CD14-positive monocyte (primary cell): Measurements from ENCODE around the gene FKBP2. TPM values are rescaled to one million over a fixed set of nuclear protein-coding genes. Genes with fewer than 3 reads are reported as not detected.
A peak's percentile ranks its signal among the peaks of the same experiment; 100 is the strongest.

Experiments used
- DNase-seq, 3 donors: peaks; one replicate each; pipeline ENCODE4 v3.0.0-alpha.2; 2011 to 2022
- H2AFZ ChIP-seq: 2 replicates; pipeline ENCODE4 v1.6.0; 2012; ENCODE audit warnings: mild to moderate bottlenecking, low read depth, low read length, inconsistent platforms; ENCODE audit not compliant: insufficient read depth, poor library complexity, severe bottlenecking
- H3K27ac ChIP-seq, 2 donors: 1 replicate in 1 of 2; 2 replicates in 1 of 2; pipeline ENCODE4 v1.5.1; 2012 to 2013; ENCODE audit warnings: low read length in 2 of 2, control low read depth in 1 of 2, inconsistent platforms in 1 of 2, low read depth in 1 of 2, mild to moderate bottlenecking in 1 of 2
- H3K27me3 ChIP-seq, 2 donors: one replicate each; pipeline versions ENCODE4 v1.6.0 to v1.6.1; 2011 to 2013; ENCODE audit warnings: low read length in 2 of 2; ENCODE audit not compliant: control insufficient read depth in 2 of 2, insufficient read depth in 2 of 2
- H3K36me3 ChIP-seq, 2 donors: replicated peaks in 1 of 2; 1 replicate in 1 of 2; 2 replicates in 1 of 2; pipeline versions ENCODE4 v1.5.1 to v1.6.1; 2012 to 2013; ENCODE audit warnings: low read length in 2 of 2, control low read depth in 1 of 2, inconsistent platforms in 1 of 2, mild to moderate bottlenecking in 1 of 2; ENCODE audit not compliant: insufficient read depth in 2 of 2, control insufficient read depth in 1 of 2
- H3K4me1 ChIP-seq, 2 donors: 1 replicate in 1 of 2; 2 replicates in 1 of 2; pipeline versions ENCODE4 v1.5.1 to v1.6.1; 2012 to 2013; ENCODE audit warnings: low read length in 2 of 2, control low read depth in 1 of 2, inconsistent platforms in 1 of 2, mild to moderate bottlenecking in 1 of 2, moderate library complexity in 1 of 2; ENCODE audit not compliant: insufficient read depth in 2 of 2, control insufficient read depth in 1 of 2
- H3K4me2 ChIP-seq: replicated peaks from 2 replicates; pipeline ENCODE3; 2012; ENCODE audit warnings: low read length, moderate library complexity, mild to moderate bottlenecking; ENCODE audit not compliant: poor library complexity, severe bottlenecking; ENCODE audit errors: extremely low read depth
- H3K4me3 ChIP-seq, 3 experiments: fragments of 200-600 bp in 1 of 3; sonication (generic) in 1 of 3; replicated peaks in 1 of 3; 1 replicate in 2 of 3; 2 replicates in 1 of 3; pipeline ENCODE4 v1.5.1; 2011 to 2013; ENCODE audit warnings: low read length in 3 of 3, mild to moderate bottlenecking in 3 of 3, control low read depth in 2 of 3, low read depth in 2 of 3, inconsistent platforms in 1 of 3, moderate library complexity in 1 of 3
- H3K79me2 ChIP-seq: 2 replicates; pipeline ENCODE4 v1.6.0; 2012; ENCODE audit warnings: mild to moderate bottlenecking, control low read depth, inconsistent platforms, low read length, moderate library complexity; ENCODE audit not compliant: insufficient read depth
- H3K9ac ChIP-seq: 2 replicates; pipeline ENCODE4 v1.6.0; 2017; ENCODE audit warnings: low read length, mild to moderate bottlenecking; ENCODE audit not compliant: insufficient read depth, poor library complexity, severe bottlenecking
- H3K9me3 ChIP-seq, 2 donors: replicated peaks in 1 of 2; 1 replicate in 1 of 2; 2 replicates in 1 of 2; pipeline versions ENCODE4 v1.5.1 to v1.6.1; 2012 to 2013; ENCODE audit warnings: low read length in 2 of 2, control low read depth in 1 of 2; ENCODE audit not compliant: control insufficient read depth in 1 of 2, insufficient read depth in 1 of 2
- H4K20me1 ChIP-seq: 2 replicates; pipeline ENCODE4 v1.6.0; 2012; ENCODE audit warnings: mild to moderate bottlenecking, low read length, control low read depth, moderate library complexity; ENCODE audit not compliant: insufficient read depth
- H3K27ac Mint-ChIP-seq, 7 donors: one replicate each; pipeline ENCODE4 v1.8.0; 2020; ENCODE audit warnings: mild to moderate bottlenecking in 7 of 7, mixed read lengths in 7 of 7, moderate library complexity in 6 of 7, inconsistent platforms in 2 of 7
- H3K27me3 Mint-ChIP-seq, 3 donors: one replicate each; pipeline ENCODE4 v1.8.0; 2021 to 2022; ENCODE audit warnings: low read depth in 3 of 3, mild to moderate bottlenecking in 3 of 3, mixed read lengths in 3 of 3, moderate library complexity in 3 of 3, inconsistent platforms in 1 of 3
- H3K36me3 Mint-ChIP-seq, 2 donors: one replicate each; pipeline ENCODE4 v1.8.0; 2020; ENCODE audit warnings: mixed read lengths in 2 of 2, inconsistent platforms in 1 of 2, mild to moderate bottlenecking in 1 of 2
- H3K4me1 Mint-ChIP-seq: one replicate; pipeline ENCODE4 v1.8.0; 2020; ENCODE audit warnings: mild to moderate bottlenecking, mixed read lengths
- H3K4me3 Mint-ChIP-seq, 2 donors: one replicate each; pipeline ENCODE4 v1.8.0; 2020; ENCODE audit warnings: mild to moderate bottlenecking in 2 of 2, mixed read lengths in 2 of 2, moderate library complexity in 1 of 2
- H3K9me3 Mint-ChIP-seq, 7 donors: one replicate each; pipeline ENCODE4 v1.8.0; 2020 to 2022; ENCODE audit warnings: mixed read lengths in 7 of 7, mild to moderate bottlenecking in 6 of 7, moderate library complexity in 6 of 7, inconsistent platforms in 2 of 7
- whole genome bisulfite sequencing: methylation state at CpG from one replicate; pipeline ENCODE4 v1.1.5; 2013; ENCODE audit warnings: missing lambda C conversion rate; ENCODE audit not compliant: insufficient coverage; 5-methylcytosine and 5-hydroxymethylcytosine counted together
- intact Hi-C, 2 donors: fragments of 100-400 bp; cut with micrococcal nuclease; formaldehyde crosslinking; loops; one replicate each; pipeline versions ENCODE4 v1.15.0 to v1.15.1; 2023
- polyA plus RNA-seq, 3 donors: library from polyadenylated mRNA; depleted of rRNA in 1 of 3; unstranded in 2 of 3; stranded (reverse) in 1 of 3; fragments of 300-500 nt in 2 of 3; fragments of >200 nt in 1 of 3; fragmentation: Illumina TruSeq in 2 of 3; gene quantifications; 1 replicate in 2 of 3; 2 replicates in 1 of 3; pipeline ENCODE4 v1.2.3, GENCODE V29; 2012 to 2021
- TF ChIP-seq, protein P1 (sequence below): fragments of 200-600 bp; IDR thresholded peaks from one replicate; pipeline ENCODE4 v1.8.0; 2022; ENCODE audit warnings: antibody characterized with exemption, mild to moderate bottlenecking

The FKBP2 gene
- polyA plus RNA-seq, 3 donors: 38.9 to 80.7 (median 71.1) TPM

DNA sequence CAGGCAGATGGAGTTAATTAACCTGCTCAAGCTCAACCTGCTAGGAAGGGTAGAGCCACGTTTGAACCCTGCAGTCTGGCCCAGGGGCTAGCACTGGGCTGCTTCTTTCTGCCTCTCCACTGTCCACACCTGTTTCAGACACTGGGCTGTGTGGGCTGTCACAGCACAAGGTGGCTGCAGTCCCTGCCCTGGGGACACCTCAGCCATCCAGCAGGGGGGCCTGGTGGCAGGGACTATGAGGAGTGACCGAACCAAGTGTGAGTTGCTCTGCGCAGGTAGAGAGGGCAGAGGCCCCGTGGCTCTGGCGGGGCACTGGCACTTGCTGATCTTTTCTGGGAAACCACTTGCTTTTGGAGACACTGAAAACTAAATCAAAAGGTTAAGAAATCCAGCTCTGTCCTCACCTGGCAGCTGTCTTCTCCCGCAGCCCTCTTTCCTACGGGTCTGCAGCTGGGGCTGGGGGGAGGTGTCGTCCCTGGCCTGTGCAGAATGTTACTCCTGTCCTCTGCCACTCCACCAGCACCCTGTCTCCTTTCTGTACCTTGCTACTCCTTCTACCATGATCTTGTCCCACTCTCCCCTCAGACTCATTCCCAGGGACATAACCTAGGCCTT is 37.8 kb downstream of the FKBP2 start:
- WGBS: 98% methylated on average over 7 of the region's 8 CpGs
- H3K27ac ChIP-seq: no peak overlapping the region
- H3K4me2 ChIP-seq: no peak overlapping the region
- intact Hi-C loops: no loop called here
- peaks cover 4 to 25% of the 10 kb centered on the region in 2 donors for H3K36me3 ChIP-seq
- TF ChIP-seq, protein P1, sequence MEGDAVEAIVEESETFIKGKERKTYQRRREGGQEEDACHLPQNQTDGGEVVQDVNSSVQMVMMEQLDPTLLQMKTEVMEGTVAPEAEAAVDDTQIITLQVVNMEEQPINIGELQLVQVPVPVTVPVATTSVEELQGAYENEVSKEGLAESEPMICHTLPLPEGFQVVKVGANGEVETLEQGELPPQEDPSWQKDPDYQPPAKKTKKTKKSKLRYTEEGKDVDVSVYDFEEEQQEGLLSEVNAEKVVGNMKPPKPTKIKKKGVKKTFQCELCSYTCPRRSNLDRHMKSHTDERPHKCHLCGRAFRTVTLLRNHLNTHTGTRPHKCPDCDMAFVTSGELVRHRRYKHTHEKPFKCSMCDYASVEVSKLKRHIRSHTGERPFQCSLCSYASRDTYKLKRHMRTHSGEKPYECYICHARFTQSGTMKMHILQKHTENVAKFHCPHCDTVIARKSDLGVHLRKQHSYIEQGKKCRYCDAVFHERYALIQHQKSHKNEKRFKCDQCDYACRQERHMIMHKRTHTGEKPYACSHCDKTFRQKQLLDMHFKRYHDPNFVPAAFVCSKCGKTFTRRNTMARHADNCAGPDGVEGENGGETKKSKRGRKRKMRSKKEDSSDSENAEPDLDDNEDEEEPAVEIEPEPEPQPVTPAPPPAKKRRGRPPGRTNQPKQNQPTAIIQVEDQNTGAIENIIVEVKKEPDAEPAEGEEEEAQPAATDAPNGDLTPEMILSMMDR: no peak
- H4K20me1 ChIP-seq: no peaks in the 10 kb centered on the region
- Mint-ChIP-seq H3K4me1 (peaks cover 10% of the 10 kb centered on the region), H3K27me3 (peaks cover 0 to 1% (median 0%) of the 10 kb centered on the region in 3 donors), H3K27ac (peak overlapping the region in 1 of 7 donors; percentile 39), H3K9me3 (no peaks in the 10 kb centered on the region), H3K36me3 (peaks cover 27 to 43% of the 10 kb centered on the region in 2 donors), H3K4me3 (no peak overlapping the region)
- no peaks in the 10 kb centered on the region for H3K79me2 ChIP-seq
- no peak overlapping the region for H2AFZ ChIP-seq
- H3K9me3 ChIP-seq: no peaks in the 10 kb centered on the region
- no peaks in the 10 kb centered on the region for H3K27me3 ChIP-seq
- peaks cover 3 to 6% of the 10 kb centered on the region in 2 donors for H3K4me1 ChIP-seq
- H3K9ac ChIP-seq: no peak overlapping the region
- no peak overlapping the region for H3K4me3 ChIP-seq
- no peak for DNase-seq

DNA sequence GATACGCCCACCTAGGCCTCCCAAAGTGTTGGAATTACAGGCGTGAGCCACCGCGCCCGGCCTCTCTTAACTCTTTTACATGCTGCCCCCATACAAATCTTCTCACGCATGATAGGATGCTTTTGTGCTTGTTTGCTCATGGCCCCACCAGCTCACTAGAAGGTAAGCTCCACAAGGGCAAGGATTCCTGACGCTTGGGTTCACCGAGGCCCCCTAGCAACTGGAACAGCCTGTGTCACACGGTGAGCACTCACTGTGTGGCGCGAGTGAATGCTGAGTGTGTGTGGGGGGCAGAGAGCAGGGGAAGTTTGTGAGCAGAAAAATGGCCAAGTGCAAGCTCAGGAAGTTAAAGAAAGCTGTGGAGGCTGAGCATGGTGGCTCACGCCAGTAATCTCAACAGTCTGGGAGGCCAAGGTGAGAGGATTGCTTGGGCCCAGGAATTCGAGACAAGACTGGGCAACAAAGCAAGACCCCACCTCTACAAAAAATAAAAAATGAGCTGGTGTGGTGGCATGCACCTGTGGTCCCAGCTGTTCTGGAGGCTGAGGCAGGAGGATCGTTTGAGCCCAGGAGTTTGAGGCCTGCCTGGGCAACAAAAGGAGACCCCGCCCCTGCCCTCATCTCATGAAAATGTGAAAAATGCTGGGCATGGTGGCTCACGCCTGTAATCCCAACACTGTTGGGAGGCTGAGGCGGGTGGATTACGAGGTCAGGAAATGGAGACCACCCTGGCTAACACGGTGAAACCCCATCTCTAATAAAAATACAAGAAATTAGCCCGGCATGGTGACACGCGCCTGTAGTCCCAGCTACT is 41.3 kb downstream of the FKBP2 start:
- Histone ChIP-seq H2AFZ (no peak overlapping the region), H3K4me3 (no peak overlapping the region), H3K4me2 (no peak overlapping the region), H3K4me1 (peaks cover 20 to 24% of the 10 kb centered on the region in 2 donors), H4K20me1 (no peaks in the 10 kb centered on the region), H3K36me3 (peaks cover 4 to 17% of the 10 kb centered on the region in 2 donors), H3K79me2 (peaks cover 5% of the 10 kb centered on the region), H3K27me3 (no peaks in the 10 kb centered on the region), H3K27ac (no peak overlapping the region), H3K9me3 (no peaks in the 10 kb centered on the region), H3K9ac (no peak overlapping the region)
- WGBS: 96% methylated on average over 18 of the region's 22 CpGs
- intact Hi-C loops: no loop called here
- TF ChIP-seq, protein P1: no peak
- Mint-ChIP-seq H3K27me3 (peaks cover 0 to 1% (median 1%) of the 10 kb centered on the region in 3 donors), H3K4me1 (peaks cover 24% of the 10 kb centered on the region), H3K4me3 (no peak overlapping the region), H3K9me3 (no peaks in the 10 kb centered on the region), H3K36me3 (peaks cover 20 to 29% of the 10 kb centered on the region in 2 donors), H3K27ac (no peak overlapping the region)
- no peak for DNase-seq
